Measurements from ENCODE around the gene LHX4. TPM values are rescaled to one million over a fixed set of nuclear protein-coding genes. Genes with fewer than 3 reads are reported as not detected.

LHX4 gene
- total RNA-seq, 1 donor from 2014 or later = not detected

DNA sequence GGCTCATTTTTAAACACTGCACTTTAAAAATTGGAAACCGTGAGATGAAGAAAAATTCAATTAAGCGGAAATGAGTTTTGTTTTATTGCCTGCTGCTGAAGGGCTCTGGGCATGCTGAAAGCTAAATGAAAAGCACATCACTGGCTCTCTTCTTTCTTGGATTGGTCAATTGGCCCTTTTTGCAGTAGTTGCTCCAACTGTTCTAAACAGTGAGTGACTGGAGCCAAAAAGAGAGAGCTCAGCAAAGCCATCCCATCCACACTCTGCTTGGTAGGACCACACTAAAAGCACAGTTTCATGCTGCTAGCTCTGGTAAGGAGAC lies 48.1 kb downstream of the LHX4 start:
- TF ChIP-seq, protein P1, sequence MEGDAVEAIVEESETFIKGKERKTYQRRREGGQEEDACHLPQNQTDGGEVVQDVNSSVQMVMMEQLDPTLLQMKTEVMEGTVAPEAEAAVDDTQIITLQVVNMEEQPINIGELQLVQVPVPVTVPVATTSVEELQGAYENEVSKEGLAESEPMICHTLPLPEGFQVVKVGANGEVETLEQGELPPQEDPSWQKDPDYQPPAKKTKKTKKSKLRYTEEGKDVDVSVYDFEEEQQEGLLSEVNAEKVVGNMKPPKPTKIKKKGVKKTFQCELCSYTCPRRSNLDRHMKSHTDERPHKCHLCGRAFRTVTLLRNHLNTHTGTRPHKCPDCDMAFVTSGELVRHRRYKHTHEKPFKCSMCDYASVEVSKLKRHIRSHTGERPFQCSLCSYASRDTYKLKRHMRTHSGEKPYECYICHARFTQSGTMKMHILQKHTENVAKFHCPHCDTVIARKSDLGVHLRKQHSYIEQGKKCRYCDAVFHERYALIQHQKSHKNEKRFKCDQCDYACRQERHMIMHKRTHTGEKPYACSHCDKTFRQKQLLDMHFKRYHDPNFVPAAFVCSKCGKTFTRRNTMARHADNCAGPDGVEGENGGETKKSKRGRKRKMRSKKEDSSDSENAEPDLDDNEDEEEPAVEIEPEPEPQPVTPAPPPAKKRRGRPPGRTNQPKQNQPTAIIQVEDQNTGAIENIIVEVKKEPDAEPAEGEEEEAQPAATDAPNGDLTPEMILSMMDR (conservative IDR thresholded peaks at IDR 0.05; ENCODE audit: low read depth, low read length) = no peak
- DNase-seq (ENCODE audit: low read depth) = no peak

DNA sequence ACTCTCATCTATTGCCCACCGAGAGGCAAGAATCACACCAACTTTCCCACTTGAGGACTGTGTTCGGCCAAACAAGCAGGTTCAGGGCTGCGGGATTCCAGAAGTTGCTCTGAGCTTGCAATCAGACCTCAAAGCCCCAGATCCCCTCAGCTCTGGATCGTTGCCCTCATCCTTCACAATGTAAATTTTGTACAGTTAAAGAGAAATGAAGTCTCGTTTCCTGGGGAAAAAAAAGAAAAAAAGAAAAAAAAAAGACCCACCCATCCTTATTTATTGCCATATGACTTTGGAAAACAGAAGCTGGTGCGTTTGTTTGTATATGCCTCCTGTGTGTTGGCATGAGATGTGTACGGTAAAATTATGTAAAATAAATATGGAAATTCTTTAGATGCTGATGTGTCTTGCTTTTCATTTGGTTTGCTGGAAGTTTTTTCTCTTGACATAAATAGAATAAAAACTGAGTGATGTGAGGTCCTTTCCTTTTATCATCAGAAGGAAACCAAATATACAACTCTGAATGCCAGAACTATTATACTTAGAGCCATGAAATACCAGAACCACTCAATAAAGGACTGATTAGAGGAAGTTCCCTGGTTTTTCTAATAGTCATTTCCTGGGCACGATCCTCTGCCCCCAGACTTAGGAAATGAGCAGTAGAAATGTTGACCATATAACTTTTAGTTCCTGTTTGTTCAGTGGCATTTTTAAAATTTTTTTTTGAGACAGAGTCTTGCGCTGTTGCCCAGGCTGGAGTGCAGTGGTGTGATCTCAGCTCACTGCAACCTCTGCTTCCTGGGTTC lies 48.7 kb downstream of the LHX4 start:
- TF ChIP-seq, protein P1 (conservative IDR thresholded peaks at IDR 0.05; ENCODE audit: low read depth, low read length) = no peak
- H3K4me3 ChIP-seq (ENCODE audit: low read depth, low read length) = no peak overlapping the region
- no peak for DNase-seq (ENCODE audit: low read depth)

More for the DNA sequence above, 48.1 kb downstream of the LHX4 start:
- no peak overlapping the region for H3K4me3 ChIP-seq (ENCODE audit: low read depth, low read length)

DNA sequence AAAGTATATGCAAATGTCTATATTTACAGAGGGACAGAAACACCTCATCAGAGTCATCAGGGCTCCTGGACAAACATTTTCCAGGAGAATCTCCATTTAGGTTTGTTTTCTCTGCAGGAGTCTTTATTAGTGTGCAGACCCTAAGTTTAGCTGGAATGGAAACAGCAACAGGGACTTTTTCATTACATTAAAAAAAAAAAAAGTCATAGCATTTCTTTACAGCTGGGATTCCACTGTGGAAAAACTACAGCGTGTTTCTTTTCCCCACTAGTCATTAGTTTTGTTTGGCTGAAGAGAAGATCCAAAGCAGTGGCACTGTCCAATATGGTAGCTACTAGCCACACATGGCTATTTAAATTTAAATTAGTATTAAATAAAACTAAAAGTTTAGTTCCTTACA lies 49.6 kb downstream of the LHX4 start:
- DNase-seq (ENCODE audit: low read depth) = no peak
- TF ChIP-seq, protein P1 (conservative IDR thresholded peaks at IDR 0.05; ENCODE audit: low read depth, low read length) = no peak
- H3K4me3 ChIP-seq (ENCODE audit: low read depth, low read length) = no peak overlapping the region

DNA sequence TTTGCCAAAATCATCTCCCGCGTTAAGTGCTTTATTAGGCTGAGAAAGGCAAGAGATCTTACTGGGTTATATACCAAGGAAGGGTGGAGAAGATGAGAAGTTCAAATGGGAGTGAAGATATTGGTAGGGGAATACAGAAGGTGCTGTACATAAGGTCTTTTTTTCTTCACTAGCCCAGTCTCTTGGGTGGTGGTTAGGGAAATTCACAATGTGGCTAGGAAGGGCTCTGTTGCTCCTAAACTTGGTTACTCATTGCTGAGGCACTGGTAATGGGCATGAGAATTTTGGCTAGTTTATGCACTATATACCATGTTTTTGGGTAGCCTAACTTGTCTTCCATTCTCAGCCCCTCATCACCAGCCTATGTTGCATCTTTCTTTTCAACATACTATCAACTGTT lies 50.6 kb downstream of the LHX4 start:
- TF ChIP-seq, protein P1 (conservative IDR thresholded peaks at IDR 0.05; ENCODE audit: low read depth, low read length) = no peak
- no peak for DNase-seq (ENCODE audit: low read depth)
- no peak overlapping the region for H3K4me3 ChIP-seq (ENCODE audit: low read depth, low read length)

DNA sequence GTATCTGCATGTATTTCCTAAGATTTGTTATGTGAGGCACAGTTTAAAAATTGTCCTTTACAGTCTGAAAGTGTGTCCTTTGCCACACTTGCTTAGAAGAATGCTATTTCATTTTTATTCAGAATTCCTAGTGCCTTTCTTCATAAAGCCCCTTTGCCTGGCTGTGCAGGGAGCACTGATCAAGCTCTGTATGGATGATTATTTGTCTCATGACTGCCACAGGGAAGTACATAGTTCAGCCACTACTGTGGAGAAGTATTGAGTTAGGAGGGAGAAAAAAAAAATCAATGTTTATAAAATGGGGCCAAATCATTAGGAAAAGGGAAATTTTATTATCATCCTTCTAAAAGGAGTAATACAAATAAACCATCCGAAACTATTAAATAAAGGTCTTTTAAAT lies 51.4 kb downstream of the LHX4 start:
- no peak for DNase-seq (ENCODE audit: low read depth)
- TF ChIP-seq, protein P1 (conservative IDR thresholded peaks at IDR 0.05; ENCODE audit: low read depth, low read length) = no peak
- no peak overlapping the region for H3K4me3 ChIP-seq (ENCODE audit: low read depth, low read length)

DNA sequence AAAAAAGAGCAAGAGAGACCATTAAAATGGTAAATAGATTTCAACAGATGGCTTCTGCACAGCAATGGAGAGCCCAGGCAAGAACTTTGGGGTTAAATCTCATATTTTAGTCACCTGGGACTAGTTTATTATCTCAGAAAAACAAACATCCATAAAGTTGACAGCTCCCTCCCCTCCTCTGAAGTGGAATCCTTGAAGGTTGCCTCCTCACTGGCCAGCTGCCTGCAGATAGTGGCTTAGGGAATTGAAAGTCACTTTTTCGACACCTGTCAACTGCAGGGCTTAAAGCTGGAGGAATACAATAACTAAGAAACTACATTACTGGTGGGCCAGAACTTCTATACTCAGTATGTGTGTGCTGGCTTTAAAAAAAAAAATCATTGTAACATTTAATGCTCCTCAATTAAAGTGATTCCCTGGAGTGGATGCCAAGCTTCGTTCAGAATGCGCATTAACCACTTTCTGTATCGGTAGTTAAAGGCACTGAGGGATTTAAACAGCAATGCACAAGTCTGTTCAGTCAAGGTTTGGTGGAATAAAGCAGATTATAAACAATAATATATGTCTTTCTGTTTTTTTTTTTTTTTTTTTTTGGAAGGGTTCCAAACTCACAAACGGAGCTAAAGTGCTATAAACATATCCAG lies 52.5 kb downstream of the LHX4 start:
- no peak for DNase-seq (ENCODE audit: low read depth)
- TF ChIP-seq, protein P1 (conservative IDR thresholded peaks at IDR 0.05; ENCODE audit: low read depth, low read length) = no peak
- no peak overlapping the region for H3K4me3 ChIP-seq (ENCODE audit: low read depth, low read length)

DNA sequence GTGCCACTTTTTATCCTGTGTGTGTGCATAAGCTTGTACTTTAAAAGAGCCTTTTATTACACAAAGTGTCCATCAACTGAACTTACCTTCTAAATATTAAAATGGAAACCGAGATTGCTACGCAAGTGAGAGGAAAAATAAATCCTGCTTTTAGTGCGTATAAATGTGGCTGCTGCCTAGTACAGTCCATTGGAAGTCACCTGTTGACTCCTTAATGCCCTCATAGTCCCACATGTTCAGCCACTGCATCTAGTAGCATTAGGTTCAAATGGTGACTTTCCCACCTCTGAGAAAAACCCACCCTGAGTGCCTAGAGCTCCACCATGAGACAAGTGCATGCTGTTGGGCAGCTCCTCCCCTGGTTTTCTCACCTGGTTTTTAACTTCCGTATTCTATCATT lies 53.0 kb downstream of the LHX4 start:
- no peak overlapping the region for H3K4me3 ChIP-seq (ENCODE audit: low read depth, low read length)
- TF ChIP-seq, protein P1 (conservative IDR thresholded peaks at IDR 0.05; ENCODE audit: low read depth, low read length) = no peak
- no peak for DNase-seq (ENCODE audit: low read depth)
